Adipose tissue (tissue), 3 donors: ENCODE results near the gene ADARB2. TPM values are rescaled to one million over a fixed set of nuclear protein-coding genes. Genes with fewer than 3 reads are reported as not detected.

Experiments
- H3K27ac ChIP-seq: one replicate; pipeline ENCODE4 v1.5.1; 2013; ENCODE audit warnings: low read depth, low read length
- WGBS, 3 donors: extraction: QIAGEN DNeasy Blood & Tissue Kit; methylation state at CpG; one replicate each; pipeline ENCODE4 v1.1.7; 2013; 5-methylcytosine and 5-hydroxymethylcytosine counted together
- polyA plus RNA-seq, 3 donors: library from polyadenylated mRNA; stranded (reverse); fragments of 200-250 nt; gene quantifications; one replicate each; pipeline ENCODE4 v1.2.3, GENCODE V29; 2013
- donor health status: healthy with polysubstance abuse.
- donor health status: Bipolar disorder and iron deficiency.
- donor health status: healthy.

ADARB2 gene
- polyA plus RNA-seq, 3 donors, result 0.31 to 1.9 (median 0.56) TPM

GRCh38 chr10:1287487-1287886 lies 449.8 kb downstream of the ADARB2 start:
- WGBS, 3 donors, result 59 to 65% (median 63%) methylated on average over 7 of the region's 7 CpGs
- no peak overlapping the region for H3K27ac ChIP-seq

- H3K27ac ChIP-seq, result no peak overlapping the region
- WGBS, 3 donors, result 77 to 83% (median 77%) methylated on average over 8 of the region's 8 CpGs
Measured at GRCh38 chr10:1284076-1284475, 453.2 kb downstream of the ADARB2 start.

DNA sequence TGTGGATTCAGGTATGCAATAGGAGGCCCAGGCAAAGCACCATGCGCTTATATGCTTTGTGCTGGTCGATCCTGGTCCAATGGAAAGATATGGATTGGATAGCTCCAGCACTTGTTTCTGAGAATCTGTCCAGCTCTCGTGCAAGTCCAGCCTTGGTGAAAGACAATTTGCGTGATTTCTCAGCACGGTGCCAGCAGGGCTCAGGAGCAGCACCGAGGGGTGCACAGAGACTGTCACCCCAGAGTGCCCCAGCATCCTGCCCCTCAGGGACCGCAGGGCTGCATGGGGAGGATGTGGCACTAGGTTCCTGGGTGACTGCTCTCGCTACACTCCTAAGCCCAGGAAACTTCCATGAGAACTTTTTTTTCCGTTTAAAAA lies 455.9 kb downstream of the ADARB2 start:
- 81 to 86% (median 84%) methylated on average over 9 of the region's 9 CpGs for WGBS, 3 donors
- H3K27ac ChIP-seq, result no peak overlapping the region

GRCh38 chr10:1280466-1281404 lies 456.6 kb downstream of the ADARB2 start:
- WGBS, 3 donors, result 72 to 82% (median 80%) methylated on average over 19 of the region's 19 CpGs
- H3K27ac ChIP-seq, result no peak overlapping the region

- no peak overlapping the region for H3K27ac ChIP-seq
- WGBS, 3 donors, result 56 to 74% (median 65%) methylated on average over 3 of the region's 3 CpGs
Measured at GRCh38 chr10:1278306-1278705, 459.0 kb downstream of the ADARB2 start.

DNA sequence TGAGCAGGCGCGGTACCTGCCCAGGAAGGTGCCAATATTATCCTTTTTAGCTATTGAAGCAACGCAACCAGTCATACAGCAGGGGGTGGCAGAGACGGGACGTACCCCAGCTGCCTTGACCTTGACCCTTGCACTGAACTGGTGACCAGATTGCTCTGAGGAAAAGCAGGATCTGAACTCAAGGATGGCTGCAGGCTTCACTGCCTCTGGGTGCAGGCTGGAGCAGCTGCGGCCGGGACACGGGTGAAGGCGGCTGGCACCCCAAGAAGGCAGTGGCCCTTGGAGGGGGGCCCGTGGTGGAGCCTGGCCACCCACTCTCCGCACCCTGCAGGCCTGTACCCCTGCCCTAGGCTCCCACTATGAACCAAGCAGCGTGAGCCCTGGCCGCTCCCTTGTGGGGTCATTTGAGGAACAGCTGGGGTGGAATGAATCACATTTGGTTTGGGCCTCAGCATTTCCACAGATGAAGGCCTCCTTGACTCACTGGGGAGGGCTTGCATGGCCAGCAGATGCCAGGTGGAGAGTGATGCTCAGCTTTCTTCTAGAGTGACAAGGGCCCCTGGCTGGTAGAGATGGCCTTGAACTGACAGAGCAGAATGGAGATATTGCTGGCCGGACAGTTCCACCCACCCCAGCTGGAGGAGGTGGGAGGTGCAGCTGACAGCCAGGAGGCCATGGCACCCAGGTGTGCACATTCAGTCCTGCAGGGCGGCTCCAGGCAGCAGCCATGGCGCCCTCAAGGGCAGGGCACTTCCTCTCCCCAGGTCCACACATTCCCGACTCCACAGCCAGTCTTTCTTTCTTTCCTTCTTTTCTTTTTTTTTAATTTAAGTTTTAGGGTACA lies 462.4 kb downstream of the ADARB2 start:
- no peak overlapping the region for H3K27ac ChIP-seq
- WGBS, 3 donors, result 86 to 93% (median 92%) methylated on average over 17 of the region's 17 CpGs

GRCh38 chr10:1274111-1274661 lies 463.1 kb downstream of the ADARB2 start:
- no peak overlapping the region for H3K27ac ChIP-seq
- 83 to 85% (median 84%) methylated on average over 12 to 13 of the region's 13 CpGs for WGBS, 3 donors

DNA sequence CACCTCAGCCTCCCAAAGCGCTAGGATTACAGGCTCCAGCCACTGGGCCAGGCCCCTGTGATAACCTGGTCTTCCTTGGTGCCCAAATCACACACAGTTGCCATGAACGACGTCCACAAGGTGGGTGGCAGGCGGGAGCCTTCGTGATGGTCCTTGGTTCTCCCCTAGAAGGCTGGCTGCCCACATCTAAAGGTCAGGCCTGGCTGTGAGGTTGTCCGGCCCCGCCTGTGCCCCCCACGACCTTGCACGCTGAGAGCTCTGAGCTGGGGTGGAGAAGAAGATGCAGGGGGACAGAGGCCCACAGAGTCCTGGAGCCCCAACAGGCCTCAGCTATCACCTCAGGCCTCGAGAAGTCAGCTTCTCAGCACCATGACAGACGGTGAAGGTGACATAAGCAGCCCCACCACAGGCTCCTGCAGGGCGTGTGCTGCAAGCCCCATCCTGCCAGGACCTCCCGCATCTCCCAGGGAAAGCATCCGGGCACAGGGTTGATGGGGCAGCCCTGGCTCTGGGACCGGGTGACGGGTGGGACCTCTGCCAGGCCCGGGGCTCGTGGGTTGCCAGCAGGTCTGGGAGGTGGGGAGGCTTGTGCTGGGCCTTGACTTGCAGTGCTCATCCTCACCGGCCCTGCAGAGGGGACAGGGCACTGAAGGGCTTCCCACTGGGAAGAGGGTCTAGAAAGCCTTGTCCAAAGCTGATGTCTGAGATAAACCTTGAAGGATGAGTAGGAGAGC lies 463.8 kb downstream of the ADARB2 start:
- 83 to 92% (median 90%) methylated on average over 17 to 19 of the region's 19 CpGs for WGBS, 3 donors
- H3K27ac ChIP-seq, result no peak overlapping the region

DNA sequence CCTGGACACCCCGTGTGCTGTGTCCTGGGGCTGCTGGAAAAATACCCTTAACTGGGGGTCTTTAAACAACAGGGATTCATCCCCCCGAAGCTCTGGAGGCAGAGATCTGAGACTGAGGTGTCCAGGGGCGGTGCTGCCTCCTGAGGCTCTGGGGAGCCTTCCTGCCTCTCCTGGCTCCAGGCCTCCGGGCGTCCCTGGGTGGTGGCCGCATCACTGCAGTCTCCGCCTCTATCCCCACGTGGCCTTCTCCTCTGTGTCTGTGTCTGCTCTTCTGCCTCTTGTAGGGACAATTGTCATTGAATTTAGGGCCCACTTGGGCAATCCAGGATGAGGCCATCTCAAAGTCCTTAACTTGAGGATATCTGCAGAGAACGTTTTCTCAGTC lies 464.6 kb downstream of the ADARB2 start:
- 78 to 89% (median 83%) methylated on average over 9 of the region's 9 CpGs for WGBS, 3 donors
- no peak overlapping the region for H3K27ac ChIP-seq

GRCh38 chr10:1272079-1272776 lies 465.1 kb downstream of the ADARB2 start:
- no peak overlapping the region for H3K27ac ChIP-seq
- WGBS, 3 donors, result 64 to 80% (median 70%) methylated on average over 12 of the region's 12 CpGs

DNA sequence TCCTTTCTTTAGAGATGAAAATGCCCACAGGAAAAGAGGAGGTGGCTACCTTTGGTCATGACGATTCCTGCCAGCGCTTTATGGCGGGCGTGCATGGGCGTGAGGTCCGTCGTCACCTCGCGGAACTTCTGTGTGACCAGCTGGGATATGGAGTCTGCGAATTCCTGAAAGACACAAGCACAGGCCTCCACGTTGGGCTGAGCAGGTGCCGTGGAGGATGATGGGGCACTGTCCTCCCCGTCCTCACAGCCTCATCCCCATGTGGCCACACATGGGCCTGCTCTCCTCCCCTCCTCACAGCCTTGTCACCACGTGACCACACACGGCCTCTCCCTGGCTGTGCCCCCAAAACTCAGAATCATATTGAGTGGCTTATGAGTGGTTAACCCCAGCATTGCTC lies 466.4 kb downstream of the ADARB2 start:
- 88 to 91% (median 91%) methylated on average over 15 of the region's 15 CpGs for WGBS, 3 donors
- H3K27ac ChIP-seq, result no peak overlapping the region

GRCh38 chr10:1270490-1270889 lies 466.8 kb downstream of the ADARB2 start:
- H3K27ac ChIP-seq, result no peak overlapping the region
- WGBS, 3 donors, result 59 to 80% (median 79%) methylated on average over 9 of the region's 9 CpGs

- 2 to 43% (median 7%) methylated on average over 1 of the region's 1 CpG for WGBS, 3 donors
Measured at GRCh38 chr10:1268831-1269230, 468.5 kb downstream of the ADARB2 start.

GRCh38 chr10:1267568-1267967 lies 469.8 kb downstream of the ADARB2 start:
- WGBS, 3 donors, result 63 to 74% (median 69%) methylated on average over 7 of the region's 7 CpGs
- H3K27ac ChIP-seq, result no peak overlapping the region

More at GRCh38 chr10:1268831-1269230, 468.5 kb downstream of the ADARB2 start:
- no peak overlapping the region for H3K27ac ChIP-seq

DNA sequence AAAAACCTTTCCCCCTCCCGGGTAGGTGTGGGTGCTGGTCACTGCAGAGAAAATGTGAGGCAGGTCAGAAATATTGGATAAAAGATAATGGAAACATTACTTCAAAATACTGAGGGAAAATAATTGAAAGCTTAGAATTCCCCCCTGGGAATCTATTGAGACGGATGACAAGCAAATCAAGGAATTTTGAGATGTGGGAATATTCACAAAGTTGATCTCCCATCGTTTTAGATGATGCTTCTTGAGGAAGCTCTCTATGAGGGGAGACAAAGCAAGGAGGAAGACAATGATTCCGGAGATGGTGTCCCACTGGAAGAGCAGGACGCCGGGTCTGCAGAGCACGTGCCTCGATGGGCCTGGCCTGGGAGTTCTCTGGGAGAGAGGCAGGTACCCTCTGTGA lies 470.2 kb downstream of the ADARB2 start:
- 76 to 85% (median 81%) methylated on average over 8 of the region's 8 CpGs for WGBS, 3 donors
- H3K27ac ChIP-seq, result no peak overlapping the region

- no peak overlapping the region for H3K27ac ChIP-seq
- 88 to 95% (median 91%) methylated on average over 36 of the region's 36 CpGs for WGBS, 3 donors
Measured at GRCh38 chr10:1266033-1266802, 471.1 kb downstream of the ADARB2 start.

GRCh38 chr10:1264001-1264400 lies 473.3 kb downstream of the ADARB2 start:
- WGBS, 3 donors, result 56 to 82% (median 80%) methylated on average over 9 of the region's 9 CpGs
- no peak overlapping the region for H3K27ac ChIP-seq
